HG03025 (cell line): ENCODE data around the gene APOBEC3B.
"Not testable (repeated sequence)": the region's sequence is repeated elsewhere in the genome, so short reads cannot be mapped to it uniquely, and the experiment has no call there.

Experiments used
- ATAC-seq: cut with Tn5 transposase; IDR thresholded peaks from one replicate; pipeline ENCODE4 v1.9.1; 2021; ENCODE audit warnings: mild to moderate bottlenecking, moderate library complexity; ENCODE audit not compliant: unreplicated experiment, low FRiP score

The APOBEC3B gene

GRCh38 chr22:38981992-38982927 is at the start of gene APOBEC3B:
TSS of gene APOBEC3B (plus strand) at chr22:38982347. CDS start at chr22:38982454, 107 bp downstream.
- ATAC-seq = peak; percentile 44

- no peak for ATAC-seq
These were observed 47.1 kb upstream of the APOBEC3B start for GRCh38 chr22:38935023-38935422.

- no peak for ATAC-seq
These were observed 46.5 kb upstream of the APOBEC3B start for GRCh38 chr22:38935616-38936015.

- ATAC-seq = no peak
These were observed 45.6 kb upstream of the APOBEC3B start for GRCh38 chr22:38936562-38936961.

- ATAC-seq = no peak
These were observed 45.1 kb upstream of the APOBEC3B start for GRCh38 chr22:38937036-38937435.

GRCh38 chr22:38937541-38937940 is 44.6 kb upstream of the APOBEC3B start:
- no peak for ATAC-seq

- ATAC-seq = no peak
These were observed 43.9 kb upstream of the APOBEC3B start for GRCh38 chr22:38938221-38938620.

- no peak for ATAC-seq
These were observed 43.2 kb upstream of the APOBEC3B start for GRCh38 chr22:38938925-38939324.

- ATAC-seq = no peak
These were observed 41.2 kb upstream of the APOBEC3B start for GRCh38 chr22:38940811-38941384.

- no peak for ATAC-seq
These were observed 40.6 kb upstream of the APOBEC3B start for GRCh38 chr22:38941488-38941987.

- ATAC-seq = no peak
These were observed 39.4 kb upstream of the APOBEC3B start for GRCh38 chr22:38942702-38943101.

- ATAC-seq = no peak
These were observed 38.9 kb upstream of the APOBEC3B start for GRCh38 chr22:38943201-38943600.

- ATAC-seq = no peak
These were observed 38.3 kb upstream of the APOBEC3B start for GRCh38 chr22:38943882-38944281.

- no peak for ATAC-seq
These were observed 37.5 kb upstream of the APOBEC3B start for GRCh38 chr22:38944653-38945052.

GRCh38 chr22:38945706-38946338 is 36.3 kb upstream of the APOBEC3B start:
- ATAC-seq = not testable (repeated sequence)

GRCh38 chr22:38946771-38947170 is 35.4 kb upstream of the APOBEC3B start:
- no peak for ATAC-seq

- ATAC-seq = no peak
These were observed 34.6 kb upstream of the APOBEC3B start for GRCh38 chr22:38947321-38948140.

- no peak for ATAC-seq
These were observed 33.8 kb upstream of the APOBEC3B start for GRCh38 chr22:38948181-38948940.

- no peak for ATAC-seq
These were observed 32.2 kb upstream of the APOBEC3B start for GRCh38 chr22:38949889-38950405.
